Measurements from ENCODE around the gene FRS3.

Gene FRS3

GRCh38 chr6:41779788-41780550 is at the start of gene FRS3 (continued):
- TF ChIP-seq HOXA7 (CRISPR knock-in tag; IDR thresholded peaks at IDR 0.05; ENCODE audit: borderline replicate concordance) (no peak), ZNF132 (tag by site-specific recombination; IDR thresholded peaks at IDR 0.05; ENCODE audit: borderline replicate concordance) (no peak), REPIN1 (tag by site-specific recombination; IDR thresholded peaks at IDR 0.05; ENCODE audit: low read depth) (no peak), GLIS1 (tag by site-specific recombination; IDR thresholded peaks at IDR 0.05) (peak; percentile 49; the same call in 1 of the 2 replicates), KLF16 (tag by site-specific recombination; IDR thresholded peaks at IDR 0.05) (peak; percentile 92), ZNF24 (tag by site-specific recombination; IDR thresholded peaks at IDR 0.05) (0 out of 2 replicates have a peak, but pooled peaks have one; percentile 28), ZNF157 (tag by site-specific recombination; IDR thresholded peaks at IDR 0.05) (no peak), ZNF133 (tag by site-specific recombination; IDR thresholded peaks at IDR 0.05) (no peak), ZNF701 (tag by site-specific recombination; IDR thresholded peaks at IDR 0.05) (no peak), ZNF239 (tag by site-specific recombination; IDR thresholded peaks at IDR 0.05) (no peak), SCRT1 (tag by site-specific recombination; IDR thresholded peaks at IDR 0.05; ENCODE audit: borderline replicate concordance) (no peak), ZFP69B (tag by site-specific recombination; IDR thresholded peaks at IDR 0.05) (peak; percentile 37; the same call in 1 of the 2 replicates), ZNF571 (tag by site-specific recombination; IDR thresholded peaks at IDR 0.05) (no peak), ZNF560 (tag by site-specific recombination; IDR thresholded peaks at IDR 0.05; ENCODE audit: borderline replicate concordance) (no peak), BCL6B (tag by site-specific recombination; IDR thresholded peaks at IDR 0.05) (no peak), KLF9 (tag by site-specific recombination; IDR thresholded peaks at IDR 0.05; ENCODE audit: low read depth) (peak; percentile 96), ZNF785 (tag by site-specific recombination; IDR thresholded peaks at IDR 0.05) (no peak), ZNF518A (tag by site-specific recombination; conservative IDR thresholded peaks at IDR 0.05; ENCODE audit: low read depth) (no peak), ZNF112 (tag by site-specific recombination; IDR thresholded peaks at IDR 0.05) (no peak), ELK4 (IDR thresholded peaks at IDR 0.05; ENCODE audit: borderline replicate concordance, low read depth, low read length) (no peak), ZBTB1 (tag by site-specific recombination; IDR thresholded peaks at IDR 0.05) (no peak), ZNF214 (tag by site-specific recombination; IDR thresholded peaks at IDR 0.05; ENCODE audit: borderline replicate concordance) (no peak), ZNF830 (tag by site-specific recombination; IDR thresholded peaks at IDR 0.05; ENCODE audit: low read depth) (no peak), ZFP3 (tag by site-specific recombination; IDR thresholded peaks at IDR 0.05; ENCODE audit: low read depth) (no peak), ZNF558 (tag by site-specific recombination; IDR thresholded peaks at IDR 0.05) (no peak), KLF8 (tag by site-specific recombination; IDR thresholded peaks at IDR 0.05) (peak; percentile 97), ZNF354C (tag by site-specific recombination; IDR thresholded peaks at IDR 0.05; ENCODE audit: borderline replicate concordance, low read depth) (no peak)
- TF ChIP-seq, protein P1, sequence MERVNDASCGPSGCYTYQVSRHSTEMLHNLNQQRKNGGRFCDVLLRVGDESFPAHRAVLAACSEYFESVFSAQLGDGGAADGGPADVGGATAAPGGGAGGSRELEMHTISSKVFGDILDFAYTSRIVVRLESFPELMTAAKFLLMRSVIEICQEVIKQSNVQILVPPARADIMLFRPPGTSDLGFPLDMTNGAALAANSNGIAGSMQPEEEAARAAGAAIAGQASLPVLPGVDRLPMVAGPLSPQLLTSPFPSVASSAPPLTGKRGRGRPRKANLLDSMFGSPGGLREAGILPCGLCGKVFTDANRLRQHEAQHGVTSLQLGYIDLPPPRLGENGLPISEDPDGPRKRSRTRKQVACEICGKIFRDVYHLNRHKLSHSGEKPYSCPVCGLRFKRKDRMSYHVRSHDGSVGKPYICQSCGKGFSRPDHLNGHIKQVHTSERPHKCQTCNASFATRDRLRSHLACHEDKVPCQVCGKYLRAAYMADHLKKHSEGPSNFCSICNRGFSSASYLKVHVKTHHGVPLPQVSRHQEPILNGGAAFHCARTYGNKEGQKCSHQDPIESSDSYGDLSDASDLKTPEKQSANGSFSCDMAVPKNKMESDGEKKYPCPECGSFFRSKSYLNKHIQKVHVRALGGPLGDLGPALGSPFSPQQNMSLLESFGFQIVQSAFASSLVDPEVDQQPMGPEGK (tag by site-specific recombination; IDR thresholded peaks at IDR 0.05) = peak; percentile 91
- TF ChIP-seq, protein P2, sequence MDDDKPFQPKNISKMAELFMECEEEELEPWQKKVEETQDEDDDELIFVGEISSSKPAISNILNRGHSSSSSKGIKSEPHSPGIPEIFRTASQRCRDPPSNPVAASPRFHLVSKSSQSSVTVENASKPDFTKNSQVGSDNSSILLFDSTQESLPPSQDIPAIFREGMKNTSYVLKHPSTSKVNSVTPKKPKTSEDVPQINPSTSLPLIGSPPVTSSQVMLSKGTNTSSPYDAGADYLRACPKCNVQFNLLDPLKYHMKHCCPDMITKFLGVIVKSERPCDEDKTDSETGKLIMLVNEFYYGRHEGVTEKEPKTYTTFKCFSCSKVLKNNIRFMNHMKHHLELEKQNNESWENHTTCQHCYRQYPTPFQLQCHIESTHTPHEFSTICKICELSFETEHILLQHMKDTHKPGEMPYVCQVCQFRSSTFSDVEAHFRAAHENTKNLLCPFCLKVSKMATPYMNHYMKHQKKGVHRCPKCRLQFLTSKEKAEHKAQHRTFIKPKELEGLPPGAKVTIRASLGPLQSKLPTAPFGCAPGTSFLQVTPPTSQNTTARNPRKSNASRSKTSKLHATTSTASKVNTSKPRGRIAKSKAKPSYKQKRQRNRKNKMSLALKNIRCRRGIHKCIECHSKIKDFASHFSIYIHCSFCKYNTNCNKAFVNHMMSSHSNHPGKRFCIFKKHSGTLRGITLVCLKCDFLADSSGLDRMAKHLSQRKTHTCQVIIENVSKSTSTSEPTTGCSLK (tag by site-specific recombination; IDR thresholded peaks at IDR 0.05) = no peak
